T-cell (primary cell): ENCODE measurements around the gene NELFB. TPM values are rescaled to one million over a fixed set of nuclear protein-coding genes. Genes with fewer than 3 reads are reported as not detected.

Experiments
- ATAC-seq, 4 experiments: fragments of 200-7000 bp in 3 of 4; fragments of 150-1000 bp in 1 of 4; cut with Tn5 transposase; replicated peaks in 1 of 4; 1 replicate in 3 of 4; 2 replicates in 1 of 4; pipeline ENCODE4 v1.10.0; 2021; ENCODE audit warnings: moderate library complexity in 3 of 4, mild to moderate bottlenecking in 2 of 4, moderate number of reproducible peaks in 1 of 4
- CTCF ChIA-PET, 2 donors: fragments of 300-600 bp; sonication (Branson Sonifier 250); formaldehyde crosslinking; loops; one replicate each; lab custom pipeline; 2022; ENCODE audit warnings: antibody characterized with exemption in 2 of 2; lab: Charles Lee
- POLR2A ChIA-PET, 2 donors: fragments of 300-600 bp; sonication (Branson Sonifier 250); formaldehyde crosslinking; loops; one replicate each; lab custom pipeline; 2022; ENCODE audit warnings: antibody characterized with exemption in 2 of 2; lab: Charles Lee
- DNase-seq, 35 experiments: peaks; one replicate each; pipeline versions ENCODE4 v3.0.0 to v3.0.0-alpha.2; 2013 to 2023
- H3K27ac ChIP-seq: one replicate; pipeline ENCODE4 v1.5.1; 2013; ENCODE audit warnings: low read length
- H3K27me3 ChIP-seq, 2 experiments: replicated peaks in 1 of 2; 1 replicate in 1 of 2; 2 replicates in 1 of 2; pipeline versions ENCODE4 v1.6.1 to v1.7.0; 2013; ENCODE audit warnings: low read length in 1 of 2, mixed read lengths in 1 of 2; ENCODE audit not compliant: control insufficient read depth in 2 of 2, insufficient read depth in 2 of 2; ENCODE audit errors: extremely low read depth in 1 of 2
- H3K36me3 ChIP-seq, 2 donors: 1 replicate in 1 of 2; 2 replicates in 1 of 2; pipeline versions ENCODE4 v1.6.1 to v1.7.0; 2013; ENCODE audit warnings: low read length in 1 of 2; ENCODE audit not compliant: control insufficient read depth in 2 of 2, insufficient read depth in 1 of 2; ENCODE audit errors: extremely low read depth in 1 of 2
- H3K4me1 ChIP-seq, 2 experiments: 1 replicate in 1 of 2; 2 replicates in 1 of 2; pipeline versions ENCODE4 v1.6.1 to v1.7.0; 2013; ENCODE audit warnings: low read length in 2 of 2, mixed read lengths in 1 of 2; ENCODE audit not compliant: insufficient read depth in 2 of 2, control insufficient read depth in 1 of 2; ENCODE audit errors: extremely low read depth in 1 of 2
- H3K4me3 ChIP-seq, 2 donors: 1 replicate in 1 of 2; 2 replicates in 1 of 2; pipeline versions ENCODE4 v1.5.1 to v1.7.0; 2013; ENCODE audit warnings: mild to moderate bottlenecking in 2 of 2, low read length in 1 of 2, moderate library complexity in 1 of 2; ENCODE audit not compliant: control insufficient read depth in 1 of 2; ENCODE audit errors: extremely low read depth in 1 of 2
- H3K9me3 ChIP-seq: 2 replicates; pipeline ENCODE4 v1.7.0; 2013
- H3K27ac Mint-ChIP-seq, 2 donors: one replicate each; pipeline ENCODE4 v1.8.0; 2020 to 2021; ENCODE audit warnings: mild to moderate bottlenecking in 2 of 2, mixed read lengths in 2 of 2
- H3K27me3 Mint-ChIP-seq, 2 donors: one replicate each; pipeline ENCODE4 v1.8.0; 2021 to 2022; ENCODE audit warnings: mixed read lengths in 2 of 2
- H3K36me3 Mint-ChIP-seq: one replicate; pipeline ENCODE4 v1.8.0; 2021; ENCODE audit warnings: mixed read lengths
- H3K4me1 Mint-ChIP-seq, 3 donors: one replicate each; pipeline ENCODE4 v1.8.0; 2020 to 2022; ENCODE audit warnings: mixed read lengths in 3 of 3, mild to moderate bottlenecking in 1 of 3
- H3K4me3 Mint-ChIP-seq, 3 donors: one replicate each; pipeline ENCODE4 v1.8.0; 2020 to 2022; ENCODE audit warnings: mild to moderate bottlenecking in 3 of 3, mixed read lengths in 3 of 3, moderate library complexity in 3 of 3
- H3K9me3 Mint-ChIP-seq, 3 donors: one replicate each; pipeline ENCODE4 v1.8.0; 2020 to 2022; ENCODE audit warnings: mixed read lengths in 3 of 3
- WGBS: methylation state at CpG from one replicate; pipeline ENCODE4 v1.1.5; 2013; ENCODE audit warnings: missing lambda C conversion rate; ENCODE audit not compliant: insufficient coverage; 5-methylcytosine and 5-hydroxymethylcytosine counted together
- total RNA-seq, 35 experiments: library from RNA in 6 of 35; stranded (reverse) in 6 of 35; fragments of 120-200 nt in 1 of 35; gene quantifications; one replicate each; pipeline versions ENCODE4 v1.2.1 to v1.2.4 and lab custom pipeline; 2013 to 2026

Gene NELFB
- total RNA-seq, 5 donors from 2014 or later (not counting 1 experiment from before 2014, with no cell fraction given): 36.1 to 62.2 (median 58.8) TPM

DNA sequence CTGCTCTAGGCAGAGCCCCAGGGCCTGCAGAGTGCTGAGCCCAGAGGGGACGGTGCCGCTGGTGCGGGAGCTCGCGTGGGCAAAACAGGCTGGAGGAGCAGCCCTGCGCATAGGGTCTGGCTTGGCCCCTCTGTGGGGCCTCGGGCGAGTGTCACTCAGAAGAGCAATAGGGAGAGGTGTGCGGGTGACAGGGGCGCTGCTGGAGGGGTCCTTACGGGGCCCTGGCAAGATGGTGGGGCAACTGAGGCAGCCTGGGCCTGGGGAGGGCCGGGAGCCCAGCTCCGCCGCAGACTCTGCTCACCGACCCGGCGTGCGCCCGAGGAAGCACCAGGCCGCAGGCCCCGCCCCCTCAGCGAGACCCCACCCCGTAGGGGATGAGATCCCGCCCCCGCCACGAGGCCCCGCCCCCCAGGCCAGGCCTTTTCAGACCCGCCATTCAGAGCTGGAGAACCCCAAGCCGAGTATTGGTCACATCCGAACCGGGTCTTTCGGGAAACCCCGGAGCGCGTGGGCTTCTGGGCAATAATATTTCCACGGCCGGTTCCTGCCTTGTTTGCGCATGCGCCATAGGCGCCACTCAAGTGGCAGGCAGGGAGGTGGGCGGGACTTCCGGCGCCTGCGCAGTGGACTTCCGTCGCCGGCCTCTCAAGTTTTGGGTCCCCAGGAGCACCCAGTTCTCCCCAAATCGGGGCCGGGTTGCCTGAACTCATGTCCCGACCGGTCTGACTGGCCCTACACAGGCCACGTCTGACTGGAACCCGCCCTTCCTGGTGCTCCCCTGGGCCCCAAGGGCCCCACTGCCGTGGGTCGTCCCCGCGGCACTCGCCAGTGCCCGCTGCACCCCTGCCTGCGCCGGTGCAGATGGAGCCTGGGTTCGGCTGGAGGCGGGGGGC, 31.8 kb upstream of the NELFB start:
- Histone ChIP-seq H3K9me3 (no peaks in the 10 kb centered on the region), H3K27ac (peak overlapping the region; percentile 83), H3K36me3 (no peaks in the 10 kb centered on the region), H3K4me3 (peak overlapping the region; percentile 76 to 79), H3K27me3 (peaks cover 0 to 27% of the 10 kb centered on the region in 2 experiments), H3K4me1 (peaks cover 2 to 37% of the 10 kb centered on the region in 2 experiments)
- 1% methylated on average over 57 of the region's 63 CpGs for WGBS
- no peaks in the 10 kb centered on the region for H3K9me3 Mint-ChIP-seq
- H3K4me1 Mint-ChIP-seq: peaks cover 6 to 8% (median 7%) of the 10 kb centered on the region in 3 donors
- no peaks in the 10 kb centered on the region for H3K36me3 Mint-ChIP-seq
- H3K27ac Mint-ChIP-seq: peak overlapping the region; percentile 67 to 80
- peak; percentile 94 to 99 (median 98) for DNase-seq
- ChIA-PET CTCF (interaction anchor here in 1 of 2 donors (0.6 to 2.0 kb wide), 9 partner anchors 13 to 497 kb away, joined by 3 to 9 read pairs (median 5); no protein-coding TSS in a partner anchor), POLR2A (interaction anchor here (0.6 to 2.4 kb wide), 7 partner anchors 9 to 431 kb away, joined by 3 to 16 read pairs (median 6); partner anchors contain the start of gene TUBB4B (in 1 of the 2))
- H3K27me3 Mint-ChIP-seq: peaks cover 3 to 4% of the 10 kb centered on the region in 2 donors
- peak overlapping the region; percentile 71 to 80 (median 79) for H3K4me3 Mint-ChIP-seq
- ATAC-seq: peak; percentile 91 to 94 (median 92)

DNA sequence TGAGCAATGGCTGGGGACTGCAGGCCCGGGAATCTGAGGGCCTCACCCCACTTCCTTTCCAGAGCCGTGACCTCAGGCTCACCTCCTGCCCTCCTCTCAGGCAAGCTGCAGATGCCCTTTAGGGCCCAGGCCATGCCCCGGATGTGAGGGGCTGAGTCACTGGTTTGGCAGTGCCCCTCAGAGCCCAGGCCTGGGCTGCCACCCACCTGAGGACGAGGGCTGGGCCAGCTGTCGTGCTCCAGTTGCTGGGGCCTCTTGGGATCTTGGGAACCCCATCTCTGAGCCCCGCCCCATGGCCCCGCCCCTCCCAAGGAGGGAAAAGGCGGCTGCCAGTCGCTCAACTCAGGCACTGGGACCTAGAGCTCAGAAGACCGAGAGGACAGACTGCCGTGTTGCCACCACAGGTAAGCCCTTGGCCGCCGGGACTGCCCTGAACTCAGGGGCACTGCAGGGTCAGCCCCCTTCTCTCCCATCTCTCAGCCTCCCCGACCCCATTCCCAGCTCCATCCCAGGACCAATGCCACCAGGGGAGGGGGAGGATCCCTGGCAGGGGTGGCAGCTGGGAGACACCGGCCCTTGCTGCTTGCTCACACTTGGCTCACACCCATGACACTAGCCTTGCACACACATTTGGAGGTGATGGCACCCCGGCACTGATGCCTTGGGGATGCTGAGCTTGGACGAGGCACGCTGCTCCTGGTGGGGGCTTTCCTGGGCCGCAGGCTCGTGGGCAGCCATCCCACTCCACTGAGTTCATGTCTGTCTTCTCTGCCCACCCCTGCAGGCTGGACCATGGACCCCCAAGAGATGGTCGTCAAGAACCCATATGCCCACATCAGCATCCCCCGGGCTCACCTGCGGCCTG, 30.1 kb upstream of the NELFB start, which contains the start of gene CYSRT1:
CYSRT1 (plus strand) TSS at position 345 of the 865 bp plus-strand sequence; CDS start at position 793, 448 bp downstream.
- no peak for ATAC-seq
- H3K4me3 ChIP-seq: peak within 1 kb of the TSS; percentile 71 to 79
- H3K4me1 ChIP-seq: peaks cover 2 to 37% of the 10 kb centered on the region in 2 experiments
- ChIA-PET POLR2A (interaction anchor here in 1 of 2 donors (1.2 kb wide), 1 partner anchor 16 kb away, joined by 4 read pairs; the partner anchor contains the start of gene TUBB4B), CTCF (interaction anchor here in 1 of 2 donors (1.1 kb wide), 1 partner anchor 129 kb away, joined by 4 read pairs; no protein-coding TSS in a partner anchor)
- WGBS: 71% methylated on average over 14 of the region's 23 CpGs
- no peak for DNase-seq
- peak within 1 kb of the TSS; percentile 83 for H3K27ac ChIP-seq
- Mint-ChIP-seq H3K36me3 (no peaks in the 10 kb centered on the region), H3K4me1 (peaks cover 6 to 8% (median 7%) of the 10 kb centered on the region in 3 donors), H3K9me3 (no peaks in the 10 kb centered on the region), H3K27me3 (peaks cover 4 to 6% of the 10 kb centered on the region in 2 donors), H3K27ac (peak within 1 kb of the TSS; percentile 67 to 80), H3K4me3 (peak within 1 kb of the TSS; percentile 71 to 80 (median 79))
- H3K27me3 ChIP-seq: peaks cover 0 to 42% of the 10 kb centered on the region in 2 experiments
- no peaks in the 10 kb centered on the region for H3K36me3 ChIP-seq
- H3K9me3 ChIP-seq: no peaks in the 10 kb centered on the region

DNA sequence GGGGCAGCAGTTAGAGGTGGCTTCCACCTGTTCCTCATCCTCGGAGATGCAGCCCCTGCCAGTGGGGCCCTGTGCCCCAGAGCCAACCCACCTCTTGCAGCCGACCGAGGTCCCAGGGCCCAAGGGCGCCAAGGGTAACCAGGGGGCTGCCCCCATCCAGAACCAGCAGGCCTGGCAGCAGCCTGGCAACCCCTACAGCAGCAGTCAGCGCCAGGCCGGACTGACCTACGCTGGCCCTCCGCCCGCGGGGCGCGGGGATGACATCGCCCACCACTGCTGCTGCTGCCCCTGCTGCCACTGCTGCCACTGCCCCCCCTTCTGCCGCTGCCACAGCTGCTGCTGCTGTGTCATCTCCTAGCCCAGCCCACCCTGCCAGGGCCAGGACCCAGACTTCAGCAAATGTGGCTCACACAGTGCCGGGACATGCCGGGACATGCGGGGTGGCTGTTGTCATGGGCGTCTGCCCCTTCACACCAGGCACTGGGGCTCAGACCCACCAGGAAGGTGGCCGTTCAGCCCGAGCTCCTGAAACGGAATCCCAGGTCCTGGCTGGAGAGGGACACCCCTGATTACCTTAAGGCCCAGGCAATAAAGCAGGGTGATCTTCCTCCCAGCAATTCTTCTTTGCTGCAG, 29.3 kb upstream of the NELFB start:
- H3K36me3 ChIP-seq: no peaks in the 10 kb centered on the region
- no peak overlapping the region for H3K4me3 ChIP-seq
- peaks cover 2 to 37% of the 10 kb centered on the region in 2 experiments for H3K4me1 ChIP-seq
- H3K9me3 ChIP-seq: no peaks in the 10 kb centered on the region
- 85% methylated on average over 19 of the region's 21 CpGs for WGBS
- ATAC-seq (no peak), DNase-seq (no peak)
- no peak overlapping the region for H3K27ac ChIP-seq
- Mint-ChIP-seq H3K4me3 (no peak overlapping the region), H3K36me3 (no peaks in the 10 kb centered on the region), H3K9me3 (no peaks in the 10 kb centered on the region), H3K27ac (no peak overlapping the region), H3K4me1 (peaks cover 6 to 8% (median 7%) of the 10 kb centered on the region in 3 donors), H3K27me3 (peaks cover 4 to 6% of the 10 kb centered on the region in 2 donors)
- peaks cover 0 to 45% of the 10 kb centered on the region in 2 experiments for H3K27me3 ChIP-seq
- ChIA-PET POLR2A (interaction anchor here in 1 of 2 donors (0.5 to 1.2 kb wide), 2 partner anchors 15 to 175 kb away, joined by 4 to 7 read pairs; partner anchors contain the start of gene TUBB4B), CTCF (interaction anchor here in 1 of 2 donors (1.1 to 2.5 kb wide), 2 partner anchors 130 to 179 kb away, joined by 4 to 7 read pairs; no protein-coding TSS in a partner anchor)

DNA sequence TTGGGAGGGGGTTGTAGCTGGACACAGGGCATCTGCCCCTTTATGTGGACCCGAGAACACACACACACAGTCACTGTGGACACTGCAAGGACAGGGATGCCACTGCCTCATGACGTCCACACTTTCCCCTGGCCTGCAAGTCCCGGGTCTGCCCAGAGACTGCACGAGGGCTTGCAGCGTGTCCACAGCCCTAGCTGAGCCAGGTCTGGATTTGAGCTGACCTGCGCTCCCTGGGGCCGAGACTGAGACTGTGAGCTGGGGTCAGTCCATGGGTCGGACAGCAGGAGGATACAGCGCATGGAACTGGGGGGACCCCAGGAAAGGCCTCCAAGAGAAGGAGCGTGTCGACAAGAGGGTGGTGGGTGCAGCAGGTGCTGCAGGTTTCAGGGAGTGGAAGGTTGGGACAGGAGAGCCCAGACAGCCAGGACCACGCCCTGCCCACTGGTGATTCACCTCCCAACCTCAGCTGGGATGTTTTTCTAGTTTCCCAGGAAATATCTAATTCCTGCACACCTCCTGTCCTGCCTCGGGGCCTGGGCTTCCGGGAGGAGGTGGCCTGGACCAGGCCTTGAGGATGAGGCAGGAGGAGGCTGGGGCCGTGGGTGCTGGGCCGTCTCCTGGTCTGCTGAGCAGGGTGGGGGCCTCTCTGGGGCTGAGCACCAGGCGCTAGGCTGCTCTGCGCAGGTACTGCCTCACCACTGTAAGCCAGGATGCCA, 28.6 kb upstream of the NELFB start:
- POLR2A ChIA-PET: no interaction called here
- H3K27me3 Mint-ChIP-seq: peaks cover 4 to 10% of the 10 kb centered on the region in 2 donors
- no peak overlapping the region for H3K4me3 Mint-ChIP-seq

More for the DNA sequence above, 28.6 kb upstream of the NELFB start:
- peaks cover 0 to 50% of the 10 kb centered on the region in 2 experiments for H3K27me3 ChIP-seq
- CTCF ChIA-PET: interaction anchor here in 1 of 2 donors (2.5 kb wide), 1 partner anchor 180 kb away, joined by 7 read pairs; no protein-coding TSS in a partner anchor
- no peak overlapping the region for H3K27ac Mint-ChIP-seq
- 84% methylated on average over 18 of the region's 18 CpGs for WGBS
- no peak overlapping the region for H3K27ac ChIP-seq
- no peak overlapping the region for H3K4me3 ChIP-seq
- peaks cover 2 to 36% of the 10 kb centered on the region in 2 experiments for H3K4me1 ChIP-seq
- no peaks in the 10 kb centered on the region for H3K36me3 Mint-ChIP-seq
- DNase-seq (no peak), ATAC-seq (no peak)
- H3K9me3 Mint-ChIP-seq: no peaks in the 10 kb centered on the region
- H3K4me1 Mint-ChIP-seq: peaks cover 6 to 8% (median 7%) of the 10 kb centered on the region in 3 donors
- no peaks in the 10 kb centered on the region for H3K9me3 ChIP-seq
- H3K36me3 ChIP-seq: no peaks in the 10 kb centered on the region
